Right atrium auricular region (tissue), 2 donors: ENCODE measurements around the gene OTUD5. TPM values are rescaled to one million over a fixed set of nuclear protein-coding genes. Genes with fewer than 3 reads are reported as not detected.

Experiments used
- DNase-seq: peaks from one replicate; pipeline ENCODE4 v3.0.0-alpha.2; 2019; ENCODE audit warnings: low spot score
- H3K27ac ChIP-seq, 2 donors: fragments of 200-600 bp; sonication (generic); 1 replicate in 1 of 2; 2 replicates in 1 of 2; pipeline ENCODE4 v1.5.1; 2016 to 2019
- H3K27me3 ChIP-seq, 2 donors: fragments of 200-600 bp; sonication (generic); one replicate each; pipeline versions ENCODE4 v1.5.1 to v1.6.0; 2017 to 2019
- H3K36me3 ChIP-seq: fragments of 200-600 bp; sonication (generic); one replicate; pipeline ENCODE4 v1.5.1; 2016
- H3K4me1 ChIP-seq, 2 donors: fragments of 200-600 bp; sonication (generic); one replicate each; pipeline versions ENCODE4 v1.5.1 to v1.6.0; 2017 to 2019
- H3K4me3 ChIP-seq, 2 donors: fragments of 200-600 bp; sonication (generic); 1 replicate in 1 of 2; 2 replicates in 1 of 2; pipeline ENCODE4 v1.5.1; 2017 to 2019; ENCODE audit warnings: mild to moderate bottlenecking in 1 of 2, moderate library complexity in 1 of 2
- H3K9me3 ChIP-seq, 2 donors: fragments of 200-600 bp; sonication (generic); one replicate each; pipeline ENCODE4 v1.5.1; 2019
- CTCF ChIP-seq, 2 donors: fragments of 200-600 bp; sonication (generic); IDR thresholded peaks; one replicate each; pipeline ENCODE4 v1.5.1; 2019; ENCODE audit warnings: antibody characterized with exemption in 2 of 2
- total RNA-seq, 2 donors: library from RNA; depleted of rRNA; stranded (reverse); fragments of >200 nt; gene quantifications; one replicate each; pipeline ENCODE4 v1.1.0, GENCODE V29; 2016

The OTUD5 gene
- total RNA-seq, 2 donors from 2014 or later, result 15.4 to 23.9 TPM

GRCh38 chrX:48965959-48966358 is 8.6 kb upstream of the OTUD5 start:
- no peak for DNase-seq
- TF ChIP-seq CTCF (IDR thresholded peaks at IDR 0.05), result no peak

GRCh38 chrX:48961585-48962091 is 4.2 kb upstream of the OTUD5 start:
- peak overlapping the region in 1 of 2 donors; percentile 23 for H3K27ac ChIP-seq
- H3K4me1 ChIP-seq, result peaks cover 0 to 2% of the 10 kb centered on the region in 2 donors
- H3K27me3 ChIP-seq, result no peaks in the 10 kb centered on the region
- H3K36me3 ChIP-seq, result no peaks in the 10 kb centered on the region
- TF ChIP-seq CTCF (IDR thresholded peaks at IDR 0.05), result no peak
- no peaks in the 10 kb centered on the region for H3K9me3 ChIP-seq
- peak; percentile 64 for DNase-seq
- H3K4me3 ChIP-seq, result no peak overlapping the region

More at GRCh38 chrX:48965959-48966358, 8.6 kb upstream of the OTUD5 start:
- no peak overlapping the region for H3K27ac ChIP-seq
- H3K4me1 ChIP-seq, result no peaks in the 10 kb centered on the region
- no peaks in the 10 kb centered on the region for H3K27me3 ChIP-seq
- H3K4me3 ChIP-seq, result no peak overlapping the region
- no peaks in the 10 kb centered on the region for H3K9me3 ChIP-seq
- no peaks in the 10 kb centered on the region for H3K36me3 ChIP-seq

- peak overlapping the region in 1 of 2 donors; percentile 23 for H3K27ac ChIP-seq
- no peaks in the 10 kb centered on the region for H3K9me3 ChIP-seq
- H3K4me3 ChIP-seq, result no peak overlapping the region
- peaks cover 10% of the 10 kb centered on the region for H3K36me3 ChIP-seq
- peaks cover 0 to 15% of the 10 kb centered on the region in 2 donors for H3K4me1 ChIP-seq
- TF ChIP-seq CTCF (IDR thresholded peaks at IDR 0.05), result no peak
- H3K27me3 ChIP-seq, result no peaks in the 10 kb centered on the region
- no peak for DNase-seq
These were observed 2.9 kb upstream of the OTUD5 start for GRCh38 chrX:48960291-48960690.

GRCh38 chrX:48958635-48959094 is 1.3 kb upstream of the OTUD5 start:
- DNase-seq, result peak; percentile 67

GRCh38 chrX:48957827-48958634 is 624 bp upstream of the OTUD5 start:
- H3K27me3 ChIP-seq, result no peaks in the 10 kb centered on the region
- H3K4me3 ChIP-seq, result peak overlapping the region; percentile 62 to 65
- peak overlapping the region; percentile 90 to 98 for H3K27ac ChIP-seq
- no peak for TF ChIP-seq CTCF (IDR thresholded peaks at IDR 0.05)
- H3K9me3 ChIP-seq, result no peaks in the 10 kb centered on the region
- peaks cover 14% of the 10 kb centered on the region for H3K36me3 ChIP-seq
- H3K4me1 ChIP-seq, result peaks cover 0 to 31% of the 10 kb centered on the region in 2 donors
- peak; percentile 98 for DNase-seq

More at GRCh38 chrX:48958635-48959094, 1.3 kb upstream of the OTUD5 start:
- Histone ChIP-seq H3K36me3 (peaks cover 14% of the 10 kb centered on the region), H3K9me3 (no peaks in the 10 kb centered on the region), H3K27me3 (no peaks in the 10 kb centered on the region), H3K4me3 (peak overlapping the region; percentile 52 to 62), H3K4me1 (peaks cover 0 to 28% of the 10 kb centered on the region in 2 donors), H3K27ac (peak overlapping the region; percentile 90 to 98)
- TF ChIP-seq CTCF (IDR thresholded peaks at IDR 0.05), result no peak
